Hepatocyte (in vitro differentiated cells): ENCODE data around the gene ASB2.

ENCODE experiments used
- CTCF ChIP-seq: fragments of 200-600 bp; sonication (generic); IDR thresholded peaks from 2 replicates; pipeline ENCODE4 v1.5.1; 2016; ENCODE audit warnings: antibody characterized with exemption, mild to moderate bottlenecking; ENCODE audit not compliant: poor library complexity
- EZH2 ChIP-seq: fragments of 200-600 bp; sonication (generic); IDR thresholded peaks from 2 replicates; pipeline ENCODE4 v1.6.1; 2016; ENCODE audit warnings: antibody characterized with exemption, mild to moderate bottlenecking, borderline replicate concordance
- EZH2phosphoT487 ChIP-seq: fragments of 200-600 bp; sonication (generic); IDR thresholded peaks from one replicate; pipeline ENCODE4 v1.6.1; 2018; ENCODE audit warnings: antibody characterized with exemption, mild to moderate bottlenecking, low read depth, moderate library complexity; ENCODE audit not compliant: unreplicated experiment, severe bottlenecking

- TF ChIP-seq EZH2 (no peak), CTCF (no peak), EZH2phosphoT487 (no peak)
Observed at GRCh38 chr14:93935213-93935612, 41.2 kb downstream of the ASB2 start.
